Left renal cortex interstitium (tissue), 4 donors: Measurements from ENCODE around the gene MIB2. TPM values are rescaled to one million over a fixed set of nuclear protein-coding genes. Genes with fewer than 3 reads are reported as not detected.

Source experiments
- DNase-seq, 4 donors: peaks; one replicate each; pipeline ENCODE4 v3.0.0-alpha.2; 2013; ENCODE audit warnings: low read depth in 4 of 4, low spot score in 2 of 4, missing footprints in 1 of 4
- polyA plus RNA-seq, 4 donors: library from polyadenylated mRNA; unstranded; fragments of 120-200 nt; gene quantifications; one replicate each; pipeline ENCODE4 v1.2.1, GENCODE V29; 2013; ENCODE audit not compliant: insufficient read length in 4 of 4

The MIB2 gene
- polyA plus RNA-seq, 4 donors = 23.5 to 90.7 (median 55.8) TPM

DNA sequence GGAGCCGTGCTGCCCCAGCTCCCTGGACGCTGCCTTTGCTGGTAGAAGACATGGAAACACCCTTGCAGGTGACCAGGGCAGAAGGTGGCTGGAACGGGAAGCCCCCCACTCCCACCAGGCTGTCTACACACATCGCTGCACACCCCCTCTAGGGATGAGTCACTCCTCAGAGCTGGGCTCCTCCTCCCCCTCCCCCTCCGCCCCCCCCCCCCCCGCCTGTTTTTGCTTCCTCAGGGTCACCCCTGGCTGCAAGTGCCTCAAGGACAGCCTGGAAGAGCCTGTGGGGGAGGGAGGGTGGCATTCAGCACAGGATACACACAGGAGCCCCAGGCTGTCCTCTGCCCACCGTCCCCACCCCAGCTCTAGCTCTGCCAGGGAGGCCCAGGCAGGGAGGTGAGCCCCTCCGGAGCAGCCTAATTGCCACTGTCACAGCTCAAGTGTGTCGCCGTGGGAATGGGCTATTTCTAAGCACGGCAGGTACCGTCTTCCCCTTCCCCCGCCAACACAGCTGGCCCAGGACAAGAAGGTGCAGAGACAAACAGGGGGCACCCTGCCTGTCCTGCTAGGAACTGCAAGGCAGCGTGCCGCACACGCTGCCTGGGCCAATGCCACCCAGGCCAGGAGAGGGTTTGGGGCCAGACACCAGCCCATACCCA, 17.9 kb upstream of the MIB2 start:
- no peak for DNase-seq

DNA sequence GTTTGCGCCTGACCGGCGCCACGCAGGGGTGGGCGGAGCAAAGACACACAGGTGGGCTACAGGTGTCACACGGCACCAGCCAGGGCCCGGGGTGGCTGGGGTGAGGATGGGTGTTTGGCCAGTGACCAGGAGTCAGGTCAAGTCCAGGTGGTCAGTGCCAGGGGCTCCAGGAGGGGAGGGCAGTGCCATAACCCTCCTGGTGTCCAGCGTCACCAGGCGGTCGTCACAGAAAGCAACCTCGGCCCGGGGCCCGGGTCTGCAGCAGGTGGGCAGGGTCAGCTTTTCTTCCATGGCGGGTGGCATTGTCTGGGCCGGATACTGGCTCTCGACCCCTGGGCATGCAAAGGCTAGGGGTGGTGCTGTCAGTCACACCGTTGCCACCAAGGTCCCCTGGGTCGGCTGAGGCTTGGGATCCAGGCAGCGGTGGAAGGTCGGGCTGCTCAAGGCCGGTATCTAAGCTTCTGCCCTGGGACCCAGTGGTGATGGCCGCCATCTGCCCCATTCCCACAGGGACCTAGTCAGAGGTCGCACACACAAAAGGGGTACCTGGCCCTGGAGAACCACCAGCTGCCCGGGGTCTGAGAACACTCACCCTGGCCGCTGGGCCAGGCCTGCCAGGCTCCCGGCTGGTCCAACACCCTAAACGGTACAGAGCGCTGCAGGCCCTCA, 17.1 kb upstream of the MIB2 start:
- no peak for DNase-seq

DNA sequence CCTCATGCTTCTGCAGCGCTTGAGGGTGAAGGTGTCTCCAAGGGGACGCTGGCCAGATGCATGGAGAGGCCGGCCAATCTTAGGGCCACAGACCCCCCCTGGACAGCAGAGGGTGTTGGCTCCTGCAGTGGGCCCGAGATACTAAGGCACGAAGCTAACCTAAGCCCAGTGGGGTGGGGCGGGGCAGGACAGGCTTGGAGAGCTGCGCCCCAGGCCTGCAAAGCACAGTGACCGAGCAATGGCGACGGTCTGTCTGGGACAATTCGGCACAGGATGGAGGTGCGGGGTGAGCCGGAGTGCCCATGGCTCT, 16.6 kb upstream of the MIB2 start:
- no peak for DNase-seq

DNA sequence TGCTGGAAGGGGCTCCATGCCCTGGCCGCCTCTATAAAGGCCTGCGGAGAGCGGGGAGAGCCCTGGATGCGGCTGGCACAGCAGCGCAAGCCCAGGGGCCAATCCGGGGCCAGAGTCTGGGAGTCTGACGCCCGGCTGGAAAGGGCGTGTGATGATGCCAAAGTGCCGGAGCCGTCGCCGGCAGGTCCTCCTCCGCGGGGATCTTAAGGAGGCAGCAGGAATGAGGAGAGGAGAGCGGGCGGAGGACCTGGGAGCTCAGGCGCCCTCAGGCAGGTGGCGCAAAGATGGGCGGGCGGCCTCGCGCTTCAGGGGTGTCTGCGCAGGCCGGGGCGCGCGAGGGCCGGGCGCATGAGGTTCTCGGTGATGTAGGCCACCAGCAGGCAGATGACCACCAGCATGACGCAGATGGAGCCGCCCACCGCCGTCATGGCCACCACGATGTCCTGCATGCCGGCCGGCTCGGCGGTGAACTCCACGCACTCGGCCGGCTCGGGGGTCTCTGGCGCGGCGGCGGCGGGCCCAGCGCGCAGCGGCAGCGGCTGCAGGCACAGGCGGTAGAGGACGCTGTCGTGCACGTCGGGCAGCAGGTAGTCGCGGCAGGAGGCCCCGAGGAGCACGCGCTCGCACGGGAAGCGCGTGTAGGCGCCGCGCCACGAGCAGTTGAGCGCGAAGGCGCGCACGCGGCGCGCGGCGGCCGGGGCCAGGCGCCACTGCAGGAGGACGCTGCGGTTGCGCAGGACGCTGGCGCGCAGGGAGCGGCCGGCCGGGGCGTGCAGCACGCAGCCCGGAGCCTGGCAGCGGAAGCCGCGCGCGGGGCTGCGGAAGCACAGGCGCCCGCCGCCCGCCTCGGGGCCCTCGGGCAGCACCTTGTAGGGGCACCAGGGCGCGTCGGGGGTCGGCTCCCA, 16.0 kb upstream of the MIB2 start:
- DNase-seq = no peak

DNA sequence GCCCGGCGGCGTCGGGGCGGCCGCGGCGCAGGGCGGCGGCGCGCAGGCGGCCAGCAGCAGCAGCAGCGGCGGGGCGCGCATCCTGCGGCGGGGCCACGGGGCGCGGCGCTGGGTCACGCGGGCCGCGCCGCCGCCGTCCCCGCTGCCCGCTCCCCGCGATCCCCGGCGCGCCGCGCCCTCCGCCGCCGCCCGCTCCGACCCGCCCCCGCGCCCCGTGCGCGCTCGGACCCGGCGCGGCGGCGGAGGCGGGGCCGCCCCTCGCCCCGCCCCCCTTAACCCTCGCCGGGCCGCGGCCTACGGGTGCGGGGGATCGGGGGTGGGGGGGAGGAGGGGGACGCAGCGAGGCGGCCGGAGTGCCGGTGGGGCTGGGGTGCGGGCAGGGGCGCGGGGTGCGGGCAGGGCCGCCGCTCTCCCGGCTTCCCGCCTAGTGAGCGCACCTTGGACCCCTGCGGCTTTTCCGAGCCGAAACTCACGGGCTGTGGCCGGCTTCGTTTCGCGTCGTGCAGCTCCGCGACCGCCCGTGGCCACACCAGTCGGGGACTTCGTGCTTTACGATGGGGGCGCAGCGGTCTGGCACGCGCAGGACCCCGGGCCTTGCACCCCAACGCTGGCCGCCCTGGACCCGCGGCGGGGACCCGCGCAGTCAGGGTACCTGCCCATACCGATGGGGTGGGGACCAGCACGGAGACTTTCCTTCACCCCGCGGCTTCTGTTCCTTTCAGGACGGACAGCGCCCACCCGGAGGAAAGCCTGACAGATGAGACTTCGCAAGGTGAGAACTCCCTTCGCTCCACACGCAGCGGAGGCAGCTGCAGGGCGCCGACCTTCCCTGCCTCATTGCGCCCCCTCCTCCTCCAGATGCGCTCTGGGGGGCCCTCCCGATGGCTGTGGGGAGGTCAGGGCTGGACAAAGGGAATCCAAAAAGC, 15.1 kb upstream of the MIB2 start, which contains the start of gene FNDC10:
TSS of gene FNDC10 (minus strand) at position 201 of the 926 bp plus-strand sequence. CDS start at position 81, 120 bp downstream.
- DNase-seq = no peak

DNA sequence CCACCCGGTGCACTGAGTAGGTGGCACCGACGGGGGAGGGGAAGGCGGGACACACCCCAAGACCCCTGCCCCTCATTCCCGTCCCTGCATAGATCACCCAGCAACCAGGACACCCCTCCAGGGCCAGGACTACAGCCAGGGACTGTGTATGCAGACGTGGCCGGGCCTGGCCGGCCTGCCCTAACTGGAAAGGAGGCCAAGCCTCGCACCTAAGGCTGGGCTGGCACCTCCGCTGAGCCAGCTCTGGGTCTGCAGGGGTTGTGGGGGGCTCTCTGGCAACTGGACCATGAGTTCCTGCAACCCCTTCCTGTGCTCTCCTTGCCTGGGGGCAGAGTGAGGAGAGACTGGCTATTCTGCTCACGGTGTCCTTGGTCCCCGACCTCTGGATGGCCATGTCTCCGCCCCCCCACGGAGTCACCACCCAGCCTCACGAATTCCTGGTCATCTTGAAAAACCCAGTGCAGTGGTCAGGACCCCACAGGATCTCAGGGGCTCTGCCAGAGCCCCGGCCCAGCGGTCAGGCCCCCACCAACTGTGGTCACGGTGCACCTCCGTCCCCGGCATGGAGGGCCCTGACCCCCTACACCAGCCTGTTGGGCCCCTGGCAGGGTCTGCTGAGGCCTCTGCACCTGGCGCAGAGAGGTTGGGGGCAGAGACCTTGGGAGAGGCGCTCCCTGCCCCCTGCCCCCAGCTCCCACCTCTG, 14.3 kb upstream of the MIB2 start:
- no peak for DNase-seq

DNA sequence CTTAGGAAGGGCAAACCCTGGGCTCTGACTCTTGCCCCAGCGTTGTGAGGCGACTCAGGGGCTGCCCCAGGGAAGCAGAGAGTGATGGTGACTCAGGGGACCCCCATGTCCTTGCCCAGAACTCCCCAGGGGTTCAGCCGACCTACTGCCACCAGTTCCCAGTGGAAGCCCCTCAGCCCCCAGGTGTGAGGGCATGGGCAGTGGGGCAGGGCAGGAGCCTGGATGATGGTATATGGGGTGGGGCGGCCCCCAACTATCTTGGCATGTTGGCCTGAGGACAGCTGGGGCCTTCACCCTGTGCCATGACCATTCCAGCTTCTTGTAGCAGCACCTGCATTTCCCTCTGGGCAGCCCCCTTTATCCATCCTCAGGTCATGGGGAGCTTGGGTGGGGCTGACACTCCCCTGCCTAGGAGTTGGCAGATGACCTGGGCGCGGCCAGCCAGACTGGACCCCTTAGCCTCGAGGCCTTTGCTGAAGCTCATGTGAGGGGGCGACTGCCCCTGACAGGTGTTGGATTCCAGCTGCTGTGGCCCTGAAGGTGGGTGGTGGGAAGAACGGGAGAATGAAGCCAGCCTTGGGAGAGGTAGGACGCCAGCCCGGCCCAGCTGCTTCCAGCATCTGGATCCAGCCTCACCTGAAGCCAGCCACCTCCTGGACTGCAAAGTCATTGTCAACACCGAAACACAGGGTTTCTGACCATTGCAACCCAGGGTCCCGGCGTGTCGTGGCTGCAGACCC, 13.6 kb upstream of the MIB2 start:
- no peak for DNase-seq

DNA sequence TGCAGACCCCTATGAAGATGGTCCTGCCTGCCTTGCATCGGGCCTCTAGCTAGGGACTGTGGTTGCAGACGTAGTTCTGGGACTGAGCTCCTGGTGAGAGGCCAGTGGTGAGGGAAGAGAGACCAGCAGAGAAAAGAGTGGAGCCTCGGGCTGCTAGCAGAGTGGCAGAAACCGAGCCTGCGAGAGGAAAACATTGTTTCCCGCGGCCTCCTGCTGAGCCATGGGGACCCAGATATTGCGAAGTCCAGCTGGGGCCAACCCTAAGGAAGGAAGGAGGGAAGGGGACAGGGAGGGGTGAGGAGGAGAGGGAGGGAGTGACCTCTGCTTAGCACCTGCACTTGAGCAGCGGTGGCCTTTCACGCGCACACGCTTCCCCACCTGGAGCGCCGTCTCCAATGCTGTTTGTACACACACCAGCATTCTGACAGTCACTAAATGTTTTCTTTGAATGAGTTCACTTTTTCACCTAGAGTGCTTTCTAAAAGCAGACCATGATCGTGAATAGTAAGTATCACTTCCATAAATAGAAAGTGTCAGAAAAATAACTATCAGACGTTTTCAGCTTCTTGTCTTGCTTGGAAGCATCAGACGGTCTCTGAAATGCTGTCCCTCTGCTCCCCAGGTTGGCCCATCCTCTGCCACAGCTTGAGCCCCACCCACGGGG, 12.9 kb upstream of the MIB2 start:
- DNase-seq = no peak

DNA sequence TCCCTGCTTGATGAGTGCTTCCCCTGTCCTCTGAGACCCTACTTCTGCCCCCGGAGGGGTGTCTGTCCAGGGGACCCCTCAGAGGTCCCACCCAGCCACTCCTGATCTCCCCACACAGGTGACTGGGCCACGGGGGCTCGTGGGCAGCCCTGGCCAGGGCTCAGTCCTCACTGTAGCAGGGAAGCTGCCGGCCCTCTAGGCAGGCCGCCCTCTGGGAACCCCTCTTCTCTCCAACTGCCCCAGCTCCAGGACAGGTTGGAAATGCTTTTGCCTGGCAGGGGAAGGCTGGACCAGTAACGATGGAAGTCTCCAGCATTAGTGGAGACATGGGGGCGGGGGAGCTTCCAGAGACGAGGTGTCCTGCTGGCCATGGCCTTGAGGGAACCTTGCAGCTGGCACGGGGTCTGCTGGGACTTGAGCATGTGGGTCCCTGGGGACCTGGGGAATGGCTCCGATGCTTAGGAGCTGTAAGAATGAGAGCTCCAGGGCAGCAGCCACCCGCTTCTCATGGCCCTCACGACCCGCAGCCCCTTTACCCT, 12.3 kb upstream of the MIB2 start:
- DNase-seq = no peak

DNA sequence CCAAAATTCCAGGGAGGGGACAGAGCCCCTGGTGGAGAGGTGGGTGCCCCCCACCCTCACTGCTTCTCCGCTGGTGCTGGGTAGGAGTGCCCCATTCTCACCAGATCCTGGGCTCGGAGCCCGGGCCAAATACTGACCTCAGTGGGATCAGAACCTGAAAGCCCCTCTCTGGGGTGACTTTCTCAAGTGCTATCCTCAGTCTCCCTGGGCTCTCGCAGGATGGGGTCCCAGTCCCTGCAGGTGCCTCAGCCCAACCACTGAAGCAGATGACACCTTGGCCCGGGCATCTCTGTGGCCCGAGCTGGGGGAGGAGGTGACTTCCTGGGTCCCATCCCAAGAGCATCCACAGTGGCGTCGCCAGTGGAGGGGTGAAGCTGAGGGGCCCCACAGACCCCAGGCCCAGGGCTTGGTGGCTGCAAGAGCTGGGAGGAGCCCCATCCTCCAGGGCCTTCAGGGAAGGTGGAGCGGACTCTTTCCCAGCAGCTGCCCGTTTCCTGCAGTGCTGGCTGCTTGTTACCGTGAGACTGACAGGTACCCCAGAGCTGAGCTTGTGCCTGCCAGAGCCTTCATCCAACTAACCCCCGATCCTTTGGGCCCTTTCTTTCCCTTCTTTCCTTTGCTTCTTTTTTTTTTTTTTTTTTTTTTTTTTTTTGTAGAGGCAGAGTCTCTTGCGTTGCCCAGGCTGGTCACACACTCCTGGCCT, 11.5 kb upstream of the MIB2 start:
- no peak for DNase-seq

DNA sequence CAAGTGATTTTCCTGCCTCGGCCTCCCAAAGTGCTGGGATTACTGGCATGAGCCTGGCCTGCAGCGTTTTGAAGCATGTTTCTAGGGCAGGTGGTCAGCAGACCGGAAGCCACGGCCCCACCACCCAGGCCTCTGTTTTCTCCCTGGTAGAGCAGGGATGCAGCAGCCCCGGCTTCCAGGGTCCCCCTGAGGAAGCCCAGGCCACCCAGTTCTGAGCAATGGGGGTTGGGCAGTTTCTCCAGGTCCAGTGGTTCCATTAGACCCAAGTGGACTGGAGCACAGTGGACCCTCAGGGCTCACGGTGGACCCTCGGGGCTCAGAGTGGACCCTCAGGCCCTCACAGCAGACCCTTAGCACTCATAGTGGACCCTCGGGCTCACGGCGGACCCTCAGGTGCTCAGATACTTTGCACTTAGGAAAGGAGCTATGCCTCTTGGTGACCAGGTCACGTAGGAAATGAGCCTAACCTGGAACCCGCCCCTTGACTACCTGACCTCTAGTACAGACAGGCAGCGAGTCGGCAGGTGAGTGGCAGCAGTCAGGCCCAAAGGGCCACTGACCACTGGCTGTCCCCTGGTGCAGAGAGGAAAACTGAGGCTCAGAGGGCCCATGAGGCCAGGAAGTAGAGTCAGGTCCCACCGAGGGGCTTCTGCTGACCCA, 10.8 kb upstream of the MIB2 start:
- no peak for DNase-seq

DNA sequence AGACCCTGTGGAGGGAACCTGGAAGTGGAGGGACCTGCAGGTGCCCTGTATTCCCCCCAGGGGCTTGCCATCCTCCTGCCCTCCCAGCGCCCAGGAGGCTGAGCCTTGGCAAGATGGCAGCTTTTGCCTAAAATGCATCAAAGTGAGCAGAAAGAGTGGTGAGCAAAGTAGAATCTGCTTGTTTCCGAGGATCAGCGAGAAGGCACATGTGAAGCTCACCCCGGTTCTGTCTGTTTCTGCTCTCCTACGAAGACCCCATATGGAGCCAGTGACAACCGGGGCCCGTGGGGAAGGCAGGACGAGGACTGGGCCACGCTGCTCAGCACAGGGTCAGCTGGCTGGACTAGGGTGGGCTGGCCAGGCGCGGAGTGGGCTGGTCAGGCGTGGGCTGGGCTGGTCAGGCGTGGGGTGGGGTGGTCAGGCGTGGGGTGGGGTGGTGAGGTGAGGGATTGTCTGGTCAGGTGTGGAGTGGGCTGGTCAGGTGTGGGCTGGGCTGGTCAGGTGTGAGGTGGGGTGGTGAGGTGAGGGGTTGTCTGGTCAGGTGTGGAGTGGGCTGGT, 10.2 kb upstream of the MIB2 start:
- DNase-seq = no peak

DNA sequence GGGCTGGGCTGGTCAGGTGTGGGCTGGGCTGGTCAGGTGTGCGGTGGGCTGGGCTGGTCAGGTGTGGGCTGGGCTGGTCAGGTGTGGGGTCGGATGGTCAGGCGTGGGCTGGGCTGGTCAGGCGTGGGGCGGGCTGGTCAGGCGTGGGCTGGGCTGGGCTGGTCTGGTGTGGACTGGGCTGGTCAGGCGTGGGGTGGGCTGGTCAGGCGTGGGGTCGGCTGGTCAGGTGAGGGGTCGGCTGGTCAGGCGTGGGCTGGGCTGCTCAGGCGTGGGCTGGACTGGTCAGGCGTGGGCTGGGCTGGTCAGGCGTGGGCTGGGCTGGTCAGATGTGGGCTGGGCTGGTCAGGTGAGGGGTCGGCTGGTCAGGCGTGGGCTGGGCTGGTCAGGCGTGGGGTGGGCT, 9.6 kb upstream of the MIB2 start:
- DNase-seq = no peak

DNA sequence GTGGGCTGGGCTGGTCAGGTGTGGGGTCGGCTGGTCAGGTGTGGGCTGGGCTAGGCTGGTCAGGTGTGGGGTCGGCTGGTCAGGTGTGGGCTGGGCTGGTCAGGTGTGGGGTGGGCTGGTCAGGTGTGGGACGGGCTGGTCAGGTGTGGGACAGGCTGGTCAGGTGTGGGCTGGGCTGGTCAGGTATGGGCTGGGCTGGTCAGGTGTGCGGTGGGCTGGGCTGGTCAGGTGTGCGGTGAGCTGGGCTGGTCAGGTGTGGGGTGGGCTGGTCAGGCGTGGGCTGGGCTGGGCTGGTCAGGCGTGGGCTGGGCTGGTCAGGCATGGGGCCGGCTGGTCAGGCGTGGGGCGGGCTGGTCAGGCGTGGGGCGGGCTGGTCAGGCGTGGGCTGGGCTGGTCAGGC, 9.1 kb upstream of the MIB2 start:
- DNase-seq = no peak

DNA sequence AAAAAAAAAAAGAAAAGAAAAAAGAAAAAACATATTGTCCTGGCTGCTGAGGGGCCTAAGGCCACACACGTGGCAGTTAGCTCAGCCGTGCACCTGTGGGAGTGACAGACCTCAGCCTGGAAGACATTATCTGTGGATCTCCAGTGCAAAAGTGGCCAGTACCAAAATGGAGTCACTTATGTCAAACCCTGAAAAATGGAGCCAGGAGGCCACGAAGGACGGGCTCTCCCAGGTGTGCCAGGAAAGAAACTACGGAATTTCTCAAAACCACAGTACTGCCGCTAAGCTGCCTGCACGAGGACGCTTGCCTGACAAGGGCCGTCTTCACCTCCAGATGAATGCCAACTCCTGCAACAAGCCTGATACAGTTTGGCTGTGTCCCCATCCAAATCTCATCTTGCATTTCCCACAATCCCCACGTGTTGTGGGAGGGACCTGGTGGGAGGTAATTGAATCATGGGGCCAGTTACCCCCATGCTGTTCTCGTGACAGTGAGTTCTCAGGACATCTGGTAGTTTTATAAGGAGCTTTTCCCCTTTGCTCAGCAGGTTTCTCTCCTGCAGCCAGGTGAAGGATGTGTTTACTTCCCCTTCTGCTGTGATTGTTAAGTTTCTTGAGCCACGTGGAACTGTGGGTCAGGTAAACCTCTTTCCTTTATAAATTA, 5.3 kb upstream of the MIB2 start:
- no peak for DNase-seq

DNA sequence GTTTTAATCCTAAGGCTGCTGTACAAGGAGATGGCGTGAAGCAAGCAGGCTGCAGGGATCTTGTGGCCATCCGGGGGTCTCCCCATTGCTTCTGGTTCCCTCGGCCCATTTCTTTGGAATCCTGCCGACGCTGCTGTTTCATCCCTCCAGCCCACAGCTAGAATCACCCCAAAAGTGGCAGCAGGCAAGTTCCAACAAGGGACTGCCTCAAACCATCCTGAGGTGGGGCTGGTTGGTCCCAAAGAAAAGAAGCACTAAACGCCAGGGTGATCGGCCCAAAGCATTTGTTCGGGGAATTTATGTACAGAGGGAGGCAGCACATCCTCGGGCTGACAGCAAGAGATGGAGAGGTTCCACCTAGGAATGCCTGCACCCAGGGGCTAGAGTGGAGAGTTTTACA, 4.5 kb upstream of the MIB2 start:
- no peak for DNase-seq

DNA sequence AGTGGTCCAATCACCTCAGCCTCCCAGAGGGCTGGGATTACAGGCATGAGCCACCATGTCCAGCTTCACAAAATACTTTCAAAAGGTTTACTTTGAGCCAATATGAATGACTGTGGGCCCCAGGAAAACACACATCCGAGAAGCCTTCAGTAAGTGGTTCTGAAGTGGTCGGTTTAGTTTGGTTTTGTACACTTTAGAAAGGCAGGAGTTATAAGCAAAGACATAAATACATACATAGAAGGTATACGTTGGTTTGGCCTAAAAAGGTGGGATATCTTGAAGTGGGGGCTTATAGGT, 3.2 kb upstream of the MIB2 start:
- DNase-seq = no peak
